ENCODE data around the gene AFG1L.
"Not testable (repeated sequence)": the region's sequence is repeated elsewhere in the genome, so short reads cannot be mapped to it uniquely, and the experiment has no call there.

Gene AFG1L

DNA sequence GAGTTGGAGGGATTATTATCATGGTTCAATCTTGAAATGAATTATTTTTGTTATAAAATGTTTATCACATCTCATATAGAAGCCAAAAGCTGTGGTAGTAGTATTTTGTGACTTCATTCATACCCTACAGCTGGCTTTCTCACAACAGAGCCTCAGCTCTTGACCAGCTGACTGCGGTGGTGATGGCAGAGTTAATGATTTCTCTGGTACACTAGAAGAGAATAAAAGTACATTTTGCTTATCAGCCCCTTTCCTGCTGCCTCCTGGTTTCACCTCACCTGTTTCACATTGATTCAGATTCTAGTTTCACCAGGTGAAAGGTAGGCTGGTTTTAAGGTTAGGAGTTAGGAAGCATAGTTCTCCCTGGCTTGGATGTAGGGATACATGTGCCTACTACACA is 55.7 kb downstream of the AFG1L start:
- no peak for DNase-seq (ENCODE audit: low read depth in 2 of 2)

DNA sequence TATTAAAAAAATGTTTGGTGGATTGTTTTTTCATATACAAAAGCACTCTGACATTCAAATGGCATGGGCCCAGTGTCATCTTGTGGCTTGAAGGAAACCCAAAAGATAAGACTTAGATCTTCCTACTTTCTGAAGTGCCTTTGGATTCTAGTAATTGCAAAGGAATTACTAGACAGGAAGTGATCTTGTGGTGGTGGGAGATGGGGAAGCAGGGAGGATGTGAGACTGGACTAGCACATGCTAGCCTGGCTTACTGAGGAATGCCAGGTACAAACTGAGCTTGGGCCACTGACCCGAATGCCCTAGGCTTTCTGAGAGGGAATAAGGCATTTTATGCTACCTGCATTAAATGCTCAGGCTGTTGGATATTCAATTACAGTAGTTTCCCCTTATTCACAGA is 59.0 kb downstream of the AFG1L start:
- no peak for DNase-seq (ENCODE audit: low read depth in 2 of 2)

DNA sequence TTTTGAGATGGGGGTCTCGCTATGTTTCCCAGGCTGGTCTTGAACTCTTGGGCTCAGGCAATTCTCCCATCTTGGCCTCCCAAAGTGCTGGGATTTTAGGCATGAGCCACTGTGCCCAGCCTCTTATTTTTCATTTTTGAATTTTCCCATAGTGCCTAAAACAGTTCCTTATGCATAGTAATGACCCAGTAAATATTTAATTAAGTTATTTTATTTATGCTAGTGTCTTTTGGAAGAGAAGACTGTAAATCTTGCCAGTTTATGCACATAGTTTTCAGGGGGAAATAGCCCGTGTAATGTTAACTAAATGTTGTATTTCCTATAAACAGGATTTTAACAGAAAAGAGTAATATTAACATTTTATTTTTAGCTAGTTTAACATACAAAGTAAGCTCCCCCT is 60.3 kb downstream of the AFG1L start:
- no peak for DNase-seq (ENCODE audit: low read depth in 2 of 2)

DNA sequence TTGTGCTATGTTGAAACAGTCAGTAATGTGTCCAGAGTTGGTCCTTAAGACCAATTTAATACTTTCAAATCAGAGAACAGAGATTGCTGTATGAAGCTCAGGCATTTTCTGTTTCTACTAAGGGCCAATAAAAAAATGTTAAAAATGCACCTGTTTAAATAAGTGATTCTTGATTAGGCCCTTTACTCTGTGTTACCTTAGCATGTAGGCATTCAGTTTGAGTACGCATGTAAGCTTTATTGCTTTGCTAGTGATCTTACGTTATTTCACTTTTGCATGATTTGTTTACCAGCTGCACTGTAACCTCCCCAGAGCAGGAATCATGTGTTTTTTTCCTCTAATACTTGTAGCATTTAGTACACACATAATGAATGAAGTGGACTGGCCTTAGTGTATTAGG is 61.0 kb downstream of the AFG1L start:
- no peak for DNase-seq (ENCODE audit: low read depth in 2 of 2)

DNA sequence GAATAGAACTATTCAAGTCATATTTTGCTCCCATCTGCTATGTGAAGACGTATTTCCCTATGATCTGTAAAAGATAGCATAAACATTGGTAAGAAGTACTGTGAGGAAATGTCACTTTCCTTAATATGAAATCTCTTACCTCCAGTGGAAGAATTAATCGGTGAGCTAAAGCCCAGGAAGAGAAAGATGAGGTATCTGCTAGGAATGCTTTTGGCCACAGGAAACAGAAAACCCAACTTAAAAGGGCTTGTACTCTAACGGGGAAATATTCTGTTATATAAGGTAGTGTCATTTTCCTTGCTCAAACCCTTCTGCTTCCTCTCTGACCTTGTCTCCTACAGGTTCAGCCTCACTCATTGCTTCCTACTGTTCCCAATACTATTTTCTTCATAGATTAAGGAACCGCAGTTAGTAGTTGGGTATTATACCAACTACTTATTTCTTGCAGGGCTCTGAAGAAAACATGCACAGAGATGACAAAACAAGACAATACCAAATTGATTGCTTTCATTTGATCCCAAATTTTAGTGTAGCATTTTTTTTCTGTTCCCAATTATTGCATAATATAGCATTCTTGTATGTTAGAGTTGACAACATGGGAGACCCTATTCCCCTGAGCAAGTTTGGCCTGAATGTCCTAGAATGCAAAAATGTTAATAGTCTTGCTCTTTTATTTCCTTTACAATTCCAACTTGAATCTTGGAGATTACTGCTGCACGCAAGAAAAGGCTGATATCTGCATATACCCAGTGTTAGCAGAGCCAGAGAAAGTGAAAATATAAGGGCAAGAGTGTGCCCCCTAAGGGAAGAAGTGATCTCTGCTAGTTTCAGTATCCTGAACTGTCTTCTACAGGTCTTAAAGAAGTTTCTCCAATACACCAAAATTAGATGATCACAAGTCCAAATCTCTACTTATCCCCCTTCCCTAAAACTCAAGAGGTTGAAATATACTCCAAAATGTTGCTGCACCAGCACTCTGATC is 65.3 kb downstream of the AFG1L start:
- no peak for DNase-seq (ENCODE audit: low read depth in 2 of 2)

DNA sequence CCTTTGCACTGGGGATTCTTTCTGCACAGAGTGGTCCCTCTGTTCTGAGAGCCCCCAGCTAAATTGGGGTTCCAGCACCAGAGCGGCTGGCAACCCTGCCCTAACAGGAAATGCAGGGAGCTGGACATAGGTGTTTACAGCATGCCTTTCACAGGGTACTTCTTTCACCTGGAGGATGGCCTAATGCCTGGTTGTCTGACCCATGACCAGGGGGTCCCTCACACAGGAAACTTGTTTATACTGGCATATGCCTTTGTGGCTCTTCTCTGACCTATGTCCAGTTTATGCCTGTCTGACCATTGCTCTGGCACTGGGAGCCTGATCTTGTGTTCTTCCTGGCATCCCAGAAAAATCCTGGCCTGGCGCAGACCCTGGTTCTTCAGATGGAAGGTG is 66.1 kb downstream of the AFG1L start:
- DNase-seq (ENCODE audit: low read depth in 2 of 2) = no peak

DNA sequence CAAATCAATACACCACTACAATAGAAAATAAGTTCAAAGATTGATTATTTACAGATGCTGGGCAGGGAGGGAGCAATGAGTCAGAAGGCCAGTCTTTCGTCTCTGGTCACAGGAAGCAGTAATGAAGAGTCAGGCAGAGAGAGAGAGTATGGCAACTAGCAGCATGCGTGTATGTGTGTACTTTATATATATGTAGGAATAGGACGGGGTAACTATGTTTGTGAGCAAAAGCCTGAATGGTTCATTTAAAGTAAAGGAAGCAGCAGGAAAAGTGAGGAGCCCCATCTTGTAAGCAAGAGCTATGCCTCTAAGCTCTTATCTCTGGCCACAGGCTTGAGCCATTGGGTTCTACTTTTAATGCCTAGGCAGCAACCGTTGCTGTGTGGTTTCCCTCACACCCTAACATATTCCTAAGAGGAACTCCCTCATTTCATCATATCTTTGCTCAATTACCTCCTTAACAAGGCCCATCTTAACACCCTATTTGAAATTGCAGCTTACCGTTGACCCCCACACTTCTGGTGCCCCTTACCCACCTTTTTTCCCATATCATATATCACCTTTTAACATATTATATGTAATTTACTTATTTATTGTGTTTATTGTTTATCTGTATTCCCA is 66.6 kb downstream of the AFG1L start:
- no peak for DNase-seq (ENCODE audit: low read depth in 2 of 2)

DNA sequence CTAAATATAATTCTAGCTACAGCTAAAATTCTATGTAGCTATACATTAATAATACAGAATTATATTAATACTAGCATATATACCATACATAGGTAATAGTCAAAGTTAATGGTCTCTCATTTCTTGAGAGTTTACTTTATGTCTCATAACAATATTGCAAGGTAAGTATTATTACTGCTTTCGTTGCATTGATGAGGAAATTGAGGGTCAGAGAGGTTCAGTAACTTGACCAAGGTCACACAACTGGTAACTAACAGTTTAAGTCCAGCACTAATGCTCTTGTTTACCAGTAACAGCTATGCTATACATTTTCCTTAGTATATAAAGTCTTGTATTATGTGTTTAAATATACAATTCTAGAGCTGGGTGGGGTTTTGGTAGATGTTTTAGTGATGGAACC is 67.6 kb downstream of the AFG1L start:
- no peak for DNase-seq (ENCODE audit: low read depth in 2 of 2)

DNA sequence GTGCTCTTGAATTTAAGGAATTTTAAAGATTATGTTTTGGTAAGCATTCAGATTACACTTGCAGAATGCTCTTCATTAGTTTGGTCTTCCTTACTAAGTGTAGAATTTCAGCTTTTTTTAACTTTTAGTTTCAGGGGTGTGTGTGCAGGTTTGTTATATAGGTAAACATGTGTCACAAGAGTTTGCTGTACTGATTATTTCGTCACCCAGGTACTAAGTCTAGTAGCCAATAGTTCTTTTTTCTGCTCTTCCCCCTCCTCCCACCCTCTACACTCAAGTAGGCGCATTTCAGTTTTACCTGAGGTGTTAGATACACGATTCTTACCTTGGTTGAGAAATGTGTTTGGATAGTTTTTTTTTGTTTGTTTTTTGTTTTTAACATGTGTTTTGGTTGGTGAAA is 68.3 kb downstream of the AFG1L start:
- no peak for DNase-seq (ENCODE audit: low read depth in 2 of 2)

DNA sequence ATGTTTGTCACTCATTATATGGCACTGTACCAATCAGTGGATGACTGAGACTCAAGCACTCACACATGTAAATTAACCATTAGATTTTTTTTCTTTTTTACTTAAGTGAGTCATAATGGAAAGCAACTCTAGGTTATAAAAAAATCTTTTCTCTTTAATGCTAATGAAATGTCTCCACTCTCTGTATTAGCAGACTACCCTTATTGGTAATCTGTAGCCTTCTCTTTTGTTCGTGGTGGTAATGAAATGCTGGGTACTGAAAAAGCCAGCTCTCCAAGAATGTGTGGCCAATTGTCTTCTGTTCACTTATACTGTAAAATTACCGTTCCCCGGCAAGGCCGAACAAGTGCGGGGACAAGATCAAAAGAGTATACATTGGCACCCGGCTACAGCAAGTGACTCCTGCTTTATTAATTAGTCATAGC is 69.0 kb downstream of the AFG1L start:
- DNase-seq (ENCODE audit: low read depth in 2 of 2) = no peak

DNA sequence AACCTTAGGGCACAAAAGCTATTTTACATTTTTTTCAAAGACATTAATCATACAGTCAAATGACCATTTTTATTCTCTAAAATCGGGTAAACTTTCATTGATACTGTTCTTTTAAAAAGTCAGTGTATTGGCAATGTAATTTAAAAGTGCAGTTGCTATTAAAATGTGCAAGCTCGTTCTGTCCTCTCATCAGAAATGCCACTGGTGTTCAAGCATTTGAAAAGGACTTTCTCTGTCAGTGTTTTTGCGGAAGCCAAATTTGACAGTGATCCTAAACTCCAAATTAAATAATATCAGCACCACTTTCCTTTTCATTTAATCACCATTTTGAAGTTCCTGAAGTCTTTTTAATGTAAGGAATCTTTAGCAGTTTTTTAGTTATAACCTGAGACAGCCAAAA is 69.6 kb downstream of the AFG1L start:
- no peak for DNase-seq (ENCODE audit: low read depth in 2 of 2)

DNA sequence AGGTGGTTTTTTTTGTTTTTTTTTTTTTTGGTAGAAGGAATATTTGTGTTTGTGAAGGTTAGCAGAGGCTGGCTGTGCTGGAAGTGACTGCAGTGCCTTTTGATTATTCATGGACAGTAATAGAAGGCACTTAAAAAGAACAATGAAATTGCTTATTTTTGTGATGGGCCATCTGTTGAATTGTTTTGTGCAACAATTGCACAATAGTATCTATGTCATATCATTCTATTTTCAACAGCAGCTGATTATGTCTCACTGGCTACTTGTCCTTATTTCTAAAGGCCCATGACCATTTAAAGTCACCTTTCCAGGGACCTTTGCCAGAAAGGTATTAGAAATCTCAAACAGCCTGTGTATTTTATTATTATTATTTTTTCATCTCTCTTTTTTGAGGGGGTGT is 70.6 kb downstream of the AFG1L start:
- DNase-seq (ENCODE audit: low read depth in 2 of 2) = no peak

DNA sequence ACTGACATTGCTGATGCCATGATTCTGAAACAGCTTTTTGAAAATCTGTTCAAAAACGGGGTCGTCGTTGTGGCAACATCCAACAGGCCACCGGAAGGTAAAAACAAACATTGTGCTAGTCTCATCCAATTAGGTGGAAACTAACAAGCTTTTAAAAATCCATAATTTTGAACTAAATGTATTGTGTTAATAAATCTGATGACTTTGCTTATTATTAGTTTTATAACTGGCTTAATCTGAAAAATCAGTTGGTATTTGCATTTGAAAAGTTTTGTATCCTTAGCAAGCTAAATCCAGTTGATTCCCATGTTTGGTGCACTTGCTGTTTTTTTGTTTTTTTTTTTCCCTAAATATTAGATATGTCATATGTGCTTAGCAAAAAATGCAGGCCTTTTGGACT is 71.4 kb downstream of the AFG1L start:
- DNase-seq (ENCODE audit: low read depth in 2 of 2) = no peak

DNA sequence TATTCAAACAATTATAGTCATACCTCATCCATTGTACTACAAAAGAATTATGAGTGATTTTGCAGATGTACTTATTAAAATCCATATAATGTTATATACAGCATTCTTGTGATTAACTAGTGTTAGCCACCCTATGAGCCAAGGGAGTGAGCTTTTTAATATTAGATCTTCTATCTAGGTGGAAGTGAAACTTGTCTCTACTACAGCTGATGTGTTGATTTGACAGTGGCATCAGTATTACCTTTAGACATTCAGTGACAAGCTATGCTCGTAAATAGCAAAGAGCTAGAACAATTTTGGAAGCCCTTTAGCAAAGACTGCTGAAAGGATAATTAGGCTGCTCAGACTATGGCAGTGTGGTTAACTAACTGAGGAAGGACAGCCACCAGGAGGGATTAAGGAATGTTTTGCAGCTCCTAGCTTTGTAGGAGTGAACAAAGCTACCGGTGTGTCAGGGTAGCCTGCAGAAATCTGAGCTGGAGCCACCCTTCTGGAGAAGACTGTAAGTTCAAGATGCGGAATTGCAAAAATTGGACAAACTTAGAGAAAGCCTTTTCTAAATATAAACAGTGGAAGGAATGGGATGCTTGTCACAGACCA is 73.7 kb downstream of the AFG1L start:
- DNase-seq (ENCODE audit: low read depth in 2 of 2) = no peak

DNA sequence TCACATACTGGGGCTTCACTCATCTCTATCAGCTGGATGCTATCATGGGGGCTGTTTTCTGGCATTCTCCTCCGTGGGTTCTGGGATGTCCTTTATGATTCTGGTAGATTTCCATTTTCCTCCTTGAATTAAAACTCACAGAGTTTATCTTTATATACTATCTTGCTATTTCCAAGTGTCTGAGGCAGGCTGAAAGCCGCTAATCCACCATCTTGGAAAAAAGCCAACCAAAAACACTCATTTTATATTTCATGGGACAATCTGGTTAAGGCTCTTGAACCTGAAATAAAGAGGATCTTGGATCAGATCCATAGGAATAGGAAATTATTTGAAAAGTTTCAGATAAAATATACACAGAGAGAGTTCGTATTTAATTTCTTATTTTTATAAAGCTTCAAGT is 86.0 kb downstream of the AFG1L start:
- no peak for DNase-seq (ENCODE audit: low read depth in 2 of 2)

DNA sequence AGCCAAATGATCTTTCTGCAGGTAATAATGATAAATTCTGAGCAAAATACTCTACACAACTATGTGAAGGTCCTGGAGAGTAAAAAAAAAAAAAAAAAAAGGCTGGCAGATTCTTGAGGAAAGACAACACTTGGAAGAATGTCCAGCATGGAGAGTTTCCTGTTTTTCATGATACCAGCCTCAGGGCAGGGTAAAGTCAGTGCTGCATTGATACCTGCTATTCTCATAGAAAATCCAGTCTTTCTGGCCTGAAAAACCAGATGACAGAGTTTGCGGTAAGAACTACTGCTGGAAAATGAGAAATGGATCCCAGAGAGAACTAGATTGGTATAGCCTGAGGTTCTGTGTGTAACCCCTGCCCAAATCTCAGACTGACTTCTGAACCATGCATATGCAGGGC is 89.1 kb downstream of the AFG1L start:
- DNase-seq (ENCODE audit: low read depth in 2 of 2) = no peak

DNA sequence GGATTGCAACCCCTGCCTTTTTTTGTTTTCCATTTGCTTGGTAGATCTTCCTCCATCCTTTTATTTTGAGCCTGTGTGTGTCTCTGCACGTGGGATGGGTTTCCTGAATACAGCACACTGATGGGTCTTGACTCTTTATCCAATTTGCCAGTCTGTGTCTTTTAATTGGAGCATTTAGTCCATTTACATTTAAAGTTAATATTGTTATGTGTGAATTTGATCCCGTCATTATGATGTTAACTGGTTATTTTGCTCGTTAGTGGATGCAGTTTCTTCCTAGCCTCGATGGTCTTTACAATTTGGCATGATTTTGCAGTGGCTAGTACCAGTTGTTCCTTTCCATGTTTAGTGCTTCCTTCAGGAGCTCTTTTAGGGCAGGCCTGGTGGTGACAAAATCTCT is 94.3 kb downstream of the AFG1L start:
- not testable (repeated sequence) for DNase-seq (ENCODE audit: low read depth in 2 of 2)

DNA sequence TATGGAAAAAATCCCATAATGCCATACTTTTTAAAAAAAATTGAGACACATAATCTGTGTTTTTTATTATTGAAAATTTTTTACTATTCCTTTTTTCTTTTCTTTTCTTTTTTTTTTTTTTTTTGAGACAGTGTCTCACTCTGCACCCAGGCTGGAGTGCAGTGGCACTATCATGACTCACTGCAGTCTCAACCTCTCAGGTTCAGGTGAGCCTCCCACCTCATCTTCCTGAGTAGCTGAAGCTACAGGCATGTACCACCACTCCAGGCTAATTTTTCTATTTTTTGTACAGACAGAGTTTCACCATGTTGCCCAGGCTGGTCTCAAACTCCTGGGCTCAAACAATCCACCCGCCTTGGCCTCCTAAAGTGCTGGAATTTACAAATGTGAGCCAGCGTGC is 100.4 kb downstream of the AFG1L start:
- no peak for DNase-seq (ENCODE audit: low read depth in 2 of 2)

DNA sequence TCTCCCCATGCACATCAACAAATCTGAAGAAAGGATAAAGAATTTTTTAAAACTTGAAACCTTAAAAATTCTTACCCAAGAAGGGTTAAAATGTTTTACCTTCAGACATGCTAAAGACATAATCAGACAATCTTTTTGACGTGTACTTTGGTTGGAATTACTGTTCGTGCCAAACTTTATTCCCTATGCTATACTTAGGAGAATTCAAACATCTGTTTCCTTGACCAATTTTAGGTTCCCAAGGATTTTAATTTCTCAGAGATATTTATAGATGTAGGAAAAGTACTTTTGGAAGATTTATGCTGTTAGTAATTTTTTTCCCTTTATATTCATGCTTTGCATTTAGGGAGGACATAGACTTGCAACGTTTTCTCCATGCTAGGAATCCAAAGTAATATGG is 108.4 kb downstream of the AFG1L start:
- DNase-seq (ENCODE audit: low read depth in 2 of 2) = no peak

DNA sequence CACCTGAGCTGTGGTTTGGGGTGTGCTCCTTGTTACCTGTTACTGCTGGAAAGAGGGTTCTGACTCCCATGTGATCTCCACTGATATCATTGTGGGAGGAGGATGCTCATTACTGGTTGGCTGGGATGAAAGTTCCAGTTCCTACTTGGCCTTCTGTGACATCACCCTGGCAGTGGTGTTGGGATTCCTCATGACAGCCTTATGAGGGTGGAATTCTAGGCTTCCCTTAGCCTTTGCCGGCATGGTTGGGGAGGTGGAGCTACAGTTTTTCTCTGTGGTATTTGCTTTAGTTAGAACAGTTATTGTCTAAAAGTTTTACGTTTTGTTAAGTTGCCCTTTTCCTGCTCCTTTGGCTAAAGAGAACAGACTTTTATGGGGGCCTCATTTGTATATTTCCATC is 112.1 kb downstream of the AFG1L start:
- DNase-seq (ENCODE audit: low read depth in 2 of 2) = no peak

DNA sequence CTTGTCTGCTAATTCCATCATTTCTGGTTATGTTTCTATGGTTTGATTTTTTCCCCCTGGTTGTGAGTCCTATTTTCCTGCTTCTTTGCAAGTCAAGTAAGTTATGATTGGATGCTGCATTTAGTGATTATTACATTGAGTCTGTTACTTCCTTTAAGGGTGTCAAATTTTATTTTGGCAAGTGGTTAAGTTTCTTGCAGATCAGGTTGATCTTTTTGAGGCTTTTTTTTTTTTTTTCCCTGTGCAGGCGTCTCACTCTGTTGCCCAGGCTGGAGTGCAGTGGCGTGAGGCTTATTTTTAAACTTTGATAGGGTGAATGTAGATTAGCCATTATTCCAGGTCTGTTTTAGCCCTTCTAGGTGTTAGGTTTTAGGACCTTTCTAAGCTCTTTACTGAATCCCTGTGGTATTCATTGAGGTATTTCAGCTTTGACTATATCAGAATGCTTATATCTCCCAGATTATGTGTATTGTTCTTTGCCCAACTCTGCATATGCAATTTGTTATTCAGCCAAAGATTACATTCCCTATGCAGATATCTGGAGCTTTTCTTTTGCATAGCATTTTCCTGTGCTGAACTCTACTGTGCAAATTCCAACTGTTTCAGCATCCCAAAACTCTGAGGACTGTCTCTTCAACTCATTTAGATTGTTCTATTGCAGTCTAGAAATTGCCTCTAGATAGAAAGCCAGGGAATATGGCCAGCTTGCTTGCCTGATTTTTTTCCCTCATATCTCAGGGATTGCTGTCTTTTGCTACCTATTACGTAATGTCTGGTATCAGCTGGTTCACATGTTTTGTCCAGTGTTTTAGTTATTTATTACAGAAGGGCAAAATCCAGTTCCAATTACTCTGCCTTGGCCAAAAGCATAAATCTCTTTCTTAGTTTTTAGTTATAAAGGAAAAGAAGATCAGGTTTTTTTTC is 113.3 kb downstream of the AFG1L start:
- no peak for DNase-seq (ENCODE audit: low read depth in 2 of 2)

DNA sequence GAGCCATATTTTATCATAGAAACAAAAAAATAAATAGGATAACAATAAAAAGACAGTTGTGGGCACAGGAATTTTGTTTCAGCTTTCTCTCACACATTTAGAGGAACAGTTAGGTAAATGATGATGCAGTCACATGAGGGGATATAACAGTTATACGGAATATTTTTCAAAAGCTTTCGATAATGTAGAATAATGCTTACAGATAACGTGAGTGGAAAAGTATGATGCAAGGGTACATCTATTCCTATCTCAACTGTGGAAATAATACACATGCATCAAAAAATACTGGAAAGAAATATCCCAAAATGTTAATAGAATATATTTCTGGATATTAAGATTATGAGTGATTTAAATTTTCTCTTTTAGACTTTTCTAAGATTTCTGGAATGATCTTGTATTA is 114.0 kb downstream of the AFG1L start:
- DNase-seq (ENCODE audit: low read depth in 2 of 2) = no peak

All from stimulated activated CD8-positive, alpha-beta memory T cell treated with anti-CD3 and anti-CD28 coated beads, Interleukin-2, amount 100 ng/mL, for 1 hour (primary cell).